Ovary (tissue), 3 donors: ENCODE results near the gene KCNH5.

ENCODE experiments used
- EP300 ChIP-seq: sonication (generic); formaldehyde crosslinking; IDR thresholded peaks from one replicate; pipeline ENCODE4 v1.6.1; 2017; ENCODE audit warnings: antibody characterized with exemption
- TF ChIP-seq, protein P1 (sequence below), 3 donors: fragments of 450-650 bp in 2 of 3; fragments of 200-600 bp in 1 of 3; IDR thresholded peaks; one replicate each; pipeline versions ENCODE4 v1.5.1 to v1.8.0; 2016 to 2022; ENCODE audit warnings: antibody characterized with exemption in 3 of 3, mild to moderate bottlenecking in 1 of 3
- donor health status: DM: no; HTN: no; CAD: no.

DNA sequence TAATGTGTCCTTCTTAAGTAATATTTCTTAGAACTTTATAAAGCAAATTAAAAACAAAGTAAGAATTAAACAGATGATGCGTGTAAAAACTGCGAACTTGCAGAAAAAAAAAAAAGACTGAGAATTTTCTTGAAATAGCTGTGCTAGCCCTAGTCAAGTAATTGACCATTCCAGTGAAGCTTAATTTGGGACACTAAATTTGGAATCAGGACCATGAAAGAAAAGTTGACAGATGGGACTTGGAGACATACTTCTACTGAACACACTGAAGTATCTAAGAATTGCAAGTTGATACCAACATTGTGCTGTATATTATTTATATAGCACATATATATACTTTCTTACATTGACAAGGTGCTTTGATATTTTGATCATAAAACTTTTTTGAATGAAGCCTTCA, 386.6 kb downstream of the KCNH5 start:
- TF ChIP-seq, protein P1, sequence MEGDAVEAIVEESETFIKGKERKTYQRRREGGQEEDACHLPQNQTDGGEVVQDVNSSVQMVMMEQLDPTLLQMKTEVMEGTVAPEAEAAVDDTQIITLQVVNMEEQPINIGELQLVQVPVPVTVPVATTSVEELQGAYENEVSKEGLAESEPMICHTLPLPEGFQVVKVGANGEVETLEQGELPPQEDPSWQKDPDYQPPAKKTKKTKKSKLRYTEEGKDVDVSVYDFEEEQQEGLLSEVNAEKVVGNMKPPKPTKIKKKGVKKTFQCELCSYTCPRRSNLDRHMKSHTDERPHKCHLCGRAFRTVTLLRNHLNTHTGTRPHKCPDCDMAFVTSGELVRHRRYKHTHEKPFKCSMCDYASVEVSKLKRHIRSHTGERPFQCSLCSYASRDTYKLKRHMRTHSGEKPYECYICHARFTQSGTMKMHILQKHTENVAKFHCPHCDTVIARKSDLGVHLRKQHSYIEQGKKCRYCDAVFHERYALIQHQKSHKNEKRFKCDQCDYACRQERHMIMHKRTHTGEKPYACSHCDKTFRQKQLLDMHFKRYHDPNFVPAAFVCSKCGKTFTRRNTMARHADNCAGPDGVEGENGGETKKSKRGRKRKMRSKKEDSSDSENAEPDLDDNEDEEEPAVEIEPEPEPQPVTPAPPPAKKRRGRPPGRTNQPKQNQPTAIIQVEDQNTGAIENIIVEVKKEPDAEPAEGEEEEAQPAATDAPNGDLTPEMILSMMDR (IDR thresholded peaks at IDR 0.05), result no peak
- TF ChIP-seq EP300, result no peak
